ENCODE data around the gene GZMB.
"Not testable (repeated sequence)": the region's sequence is repeated elsewhere in the genome, so short reads cannot be mapped to it uniquely, and the experiment has no call there.

GZMB gene

DNA sequence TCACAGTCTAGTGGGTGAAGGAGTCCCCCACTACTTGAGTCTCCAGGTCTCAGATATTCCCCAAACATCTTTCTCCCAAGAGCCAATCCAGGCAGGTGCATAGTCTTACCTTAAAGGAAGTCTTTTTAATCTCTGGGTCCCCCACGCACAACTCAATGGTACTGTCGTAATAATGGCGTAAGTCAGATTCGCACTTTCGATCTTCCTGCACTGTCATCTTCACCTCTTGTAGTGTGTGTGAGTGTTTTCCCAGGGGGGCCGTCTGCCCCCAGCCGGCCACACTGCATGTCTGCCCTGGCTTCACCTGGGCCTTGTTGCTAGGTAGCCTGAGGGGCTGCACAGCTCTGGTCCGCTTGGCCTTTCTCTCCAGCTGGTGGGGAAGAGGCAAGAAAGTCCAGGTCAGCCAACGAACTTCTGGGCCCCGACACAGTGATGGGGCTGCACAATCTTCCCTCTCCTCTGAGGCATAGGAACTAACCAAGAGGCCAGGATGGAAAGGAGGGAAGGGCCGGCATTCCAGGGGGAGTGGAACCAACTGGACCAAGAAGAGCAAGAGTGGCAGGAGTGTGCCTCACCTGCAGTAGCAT, 2.1 kb downstream of the GZMB start:
- no peak for DNase-seq (ENCODE audit: low read depth, low spot score)

DNA sequence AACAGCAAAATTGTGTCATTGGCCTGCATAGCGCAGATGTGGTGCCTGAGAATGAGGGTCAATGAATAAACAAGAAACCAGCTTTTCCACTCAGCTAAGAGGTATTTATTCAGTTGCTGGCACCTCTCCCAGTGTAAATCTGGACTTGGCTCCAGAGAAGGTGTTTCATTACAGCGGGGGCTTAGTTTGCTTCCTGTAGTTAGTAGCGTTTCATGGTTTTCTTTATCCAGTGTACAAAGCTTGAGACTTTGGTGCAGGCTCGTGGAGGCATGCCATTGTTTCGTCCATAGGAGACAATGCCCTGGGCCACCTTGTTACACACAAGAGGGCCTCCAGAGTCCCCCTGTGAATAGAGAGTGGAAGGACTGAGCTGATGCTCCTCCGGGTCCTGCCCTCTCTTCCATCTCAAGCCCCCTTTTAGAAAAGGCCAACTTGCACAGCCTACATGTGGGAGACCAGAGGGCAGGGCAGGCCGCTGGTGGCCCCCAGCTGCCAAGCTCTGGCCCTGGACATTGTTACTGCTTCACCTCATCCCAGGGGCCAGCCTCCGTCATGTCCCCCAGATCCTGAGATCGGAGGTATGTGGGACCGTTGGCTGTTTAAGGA, 3.0 kb downstream of the GZMB start:
- DNase-seq (ENCODE audit: low read depth, low spot score), result no peak

DNA sequence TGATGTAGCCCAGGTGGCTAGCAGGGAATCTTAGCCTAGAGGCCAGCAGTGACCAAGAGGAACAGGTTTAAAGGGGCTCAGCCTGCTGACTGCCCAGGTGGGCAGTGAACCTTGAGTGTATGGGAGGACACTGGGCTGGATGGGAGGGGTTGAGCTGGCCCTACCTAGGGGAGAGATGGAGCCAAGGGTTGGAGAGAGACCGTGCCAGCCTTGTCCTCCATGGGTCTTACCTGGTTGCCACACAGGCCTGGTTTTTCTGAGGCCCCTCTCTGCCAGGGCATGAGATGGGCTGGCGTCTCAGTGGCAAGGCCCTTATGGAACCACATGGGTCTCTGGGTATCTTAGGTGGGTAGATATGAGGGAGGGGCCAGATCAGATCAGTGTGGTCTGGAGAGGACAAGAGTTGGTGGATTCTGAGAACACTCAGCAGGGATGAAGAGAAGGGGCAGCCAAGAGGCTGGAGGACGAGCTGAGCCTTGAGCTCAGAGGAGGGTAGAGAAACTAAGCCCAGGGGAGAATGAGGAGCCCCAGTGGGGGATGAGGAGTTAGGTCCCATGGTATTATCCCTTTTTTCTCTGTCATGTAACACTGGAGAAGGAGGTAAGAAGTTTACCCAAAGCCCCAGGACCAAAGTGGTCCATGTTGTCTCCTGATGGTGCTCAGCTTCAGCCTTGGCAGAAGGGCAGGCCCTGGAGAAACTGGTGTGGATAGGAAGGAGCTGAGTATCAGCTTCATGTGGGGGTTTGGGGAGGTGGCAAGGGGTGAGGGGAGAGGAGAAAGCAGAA, 3.7 kb downstream of the GZMB start:
- DNase-seq (ENCODE audit: low read depth, low spot score), result no peak

DNA sequence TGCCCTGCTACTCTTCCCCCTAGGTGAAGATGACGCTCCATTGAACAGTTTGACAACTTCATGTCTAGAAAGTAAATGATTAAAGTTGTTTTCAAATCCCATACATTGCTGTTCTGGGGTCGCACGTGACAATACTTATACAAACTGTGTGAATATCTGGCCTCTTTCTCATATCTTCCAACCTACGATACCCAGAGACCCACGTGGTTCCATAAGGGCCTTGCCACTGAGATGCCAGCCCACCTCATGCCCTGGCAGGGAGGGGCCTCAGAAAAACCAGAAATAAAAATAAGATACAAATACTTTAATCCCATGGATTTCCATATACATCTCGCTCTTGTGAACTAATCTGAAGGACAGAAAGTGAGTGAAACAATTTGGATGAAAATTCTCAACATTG, 4.5 kb downstream of the GZMB start:
- no peak for DNase-seq (ENCODE audit: low read depth, low spot score)

DNA sequence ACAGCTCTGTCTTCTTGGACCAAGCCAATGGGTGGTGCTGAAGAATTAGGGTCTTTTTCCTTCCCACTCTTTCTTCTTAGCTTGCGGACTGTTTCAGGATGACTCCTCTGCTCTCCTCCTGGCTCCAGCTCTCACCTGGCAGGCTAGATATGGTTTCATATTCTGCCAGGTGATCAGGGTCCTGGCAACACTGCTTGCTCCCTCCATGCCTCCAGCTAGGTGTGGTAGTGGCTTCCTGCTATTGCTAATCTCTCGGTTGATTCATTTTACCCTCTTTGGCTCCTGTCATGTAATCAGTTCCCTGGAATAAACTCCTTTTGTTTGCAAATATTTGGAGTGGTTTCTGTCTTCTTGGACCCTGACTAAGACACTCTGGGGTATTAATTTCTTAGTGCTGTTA, 20.2 kb downstream of the GZMB start:
- DNase-seq (ENCODE audit: low read depth, low spot score), result no peak

DNA sequence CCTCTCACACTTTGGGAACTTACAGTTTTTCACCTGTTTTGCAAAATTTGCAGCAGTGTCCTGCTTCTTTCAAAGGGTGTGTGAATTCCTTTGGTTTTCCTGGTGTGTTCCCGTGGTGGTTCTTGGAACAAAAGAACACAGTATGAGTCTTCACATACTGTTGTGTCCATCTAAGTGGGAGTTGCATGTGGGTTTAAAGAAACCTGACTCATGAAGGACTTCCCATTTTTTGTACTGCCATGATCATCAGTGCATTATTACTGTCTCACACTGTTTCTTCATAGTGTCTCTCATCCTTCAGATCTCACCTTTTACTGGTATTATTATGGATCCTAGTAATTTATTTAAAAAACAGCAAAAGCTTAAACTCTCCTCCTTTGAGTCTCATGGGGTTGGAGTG, 20.7 kb downstream of the GZMB start:
- no peak for DNase-seq (ENCODE audit: low read depth, low spot score)

DNA sequence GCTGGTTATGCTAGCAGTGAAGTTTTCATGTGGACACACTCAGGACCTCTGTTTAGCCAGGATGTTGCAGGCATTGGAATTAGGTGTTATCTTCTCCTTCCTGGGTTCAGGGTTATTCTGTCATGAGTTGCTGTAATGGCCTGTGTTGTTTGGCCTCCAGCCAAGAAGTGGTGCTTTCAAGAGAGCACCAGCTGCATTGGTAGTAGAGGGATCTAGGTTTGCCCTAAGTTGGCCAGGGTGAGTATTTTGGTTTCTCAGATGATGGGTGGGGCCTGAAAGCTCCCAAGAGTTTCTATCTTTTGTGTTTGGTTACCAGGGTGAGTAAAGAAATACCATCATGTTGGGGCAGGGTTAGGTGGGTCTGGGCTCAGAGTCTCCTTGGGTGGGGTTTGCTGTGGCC, 21.8 kb downstream of the GZMB start:
- DNase-seq (ENCODE audit: low read depth, low spot score), result no peak

DNA sequence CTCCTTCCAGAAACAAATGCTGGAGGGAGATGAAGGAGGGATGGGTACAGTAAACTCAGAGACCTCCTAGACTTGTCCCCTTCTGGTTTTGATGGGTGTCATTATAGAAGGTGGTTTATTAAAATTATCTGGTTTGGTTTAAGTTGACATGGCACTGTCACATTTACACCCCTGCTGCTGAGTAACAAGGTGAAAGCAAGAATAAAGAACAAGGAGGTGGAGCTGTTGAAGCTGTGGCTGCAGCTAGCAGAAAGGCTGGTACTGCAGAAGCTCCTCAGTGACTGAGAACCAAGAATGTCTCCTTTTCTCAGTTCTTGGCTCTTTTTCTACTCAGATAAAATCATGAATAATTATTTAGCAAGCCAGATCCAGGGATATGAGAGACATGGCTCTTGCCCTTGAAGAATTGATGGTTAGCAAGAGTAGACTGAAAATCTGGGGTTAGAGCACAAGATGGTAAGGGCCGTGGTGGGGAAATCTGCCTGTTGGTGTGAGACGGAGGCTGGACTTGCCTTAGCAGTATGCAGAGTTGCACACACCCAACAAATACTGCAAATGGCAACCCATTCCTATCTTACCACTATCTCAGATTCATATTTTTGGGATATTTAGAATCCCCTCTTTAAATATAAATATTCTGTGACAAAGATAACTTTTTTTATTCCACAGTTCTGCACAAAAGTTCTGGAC, 24.2 kb downstream of the GZMB start, which contains the start of gene GZMH:
Gene GZMH, minus strand, starts transcription at position 31 of the 690 bp plus-strand sequence. CDS start 72 bp downstream, outside the sequence.
- no peak for DNase-seq (ENCODE audit: low read depth, low spot score)

DNA sequence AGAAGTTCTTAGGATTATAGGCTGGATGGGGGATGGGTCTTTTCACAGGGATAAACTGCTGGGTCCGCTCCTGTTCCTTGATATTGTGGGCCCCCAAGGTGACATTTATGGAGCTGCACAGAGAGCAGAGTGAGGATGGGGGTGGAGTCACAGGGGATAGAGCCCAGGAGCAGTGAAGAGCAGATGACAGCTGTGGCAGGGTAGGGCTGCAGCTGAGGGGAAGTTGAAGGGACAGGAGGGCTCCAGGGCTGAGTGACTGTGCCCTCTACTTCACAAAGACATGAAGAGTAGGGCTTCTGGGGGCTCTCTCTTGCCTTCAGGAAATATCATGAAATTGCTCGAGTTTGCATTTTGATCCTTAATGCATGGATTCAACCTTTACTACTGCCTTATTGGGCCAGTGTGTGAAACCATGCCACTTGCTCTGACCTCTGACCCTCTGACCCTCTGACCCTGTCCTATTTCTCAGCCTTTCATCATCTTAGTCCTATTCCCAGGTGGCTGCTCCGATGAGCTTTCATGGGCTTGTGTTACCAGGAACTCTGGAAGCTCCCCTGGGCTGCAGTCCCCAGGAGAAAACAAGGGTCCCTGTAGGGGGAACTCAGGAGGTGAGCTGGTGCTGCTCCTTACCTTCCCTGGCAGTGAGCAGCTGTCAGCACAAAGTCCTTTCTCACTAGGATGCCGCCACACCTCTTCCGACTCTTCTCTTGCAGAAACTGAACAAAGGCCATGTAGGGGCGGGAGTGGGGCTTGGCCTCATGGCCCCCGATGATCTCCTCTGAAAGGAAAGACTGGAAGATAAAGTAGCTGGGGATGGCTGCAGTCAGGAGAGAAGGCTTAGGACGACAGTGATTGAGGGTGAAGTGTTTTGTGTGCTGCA, 26.1 kb downstream of the GZMB start:
- DNase-seq (ENCODE audit: low read depth, low spot score), result no peak

DNA sequence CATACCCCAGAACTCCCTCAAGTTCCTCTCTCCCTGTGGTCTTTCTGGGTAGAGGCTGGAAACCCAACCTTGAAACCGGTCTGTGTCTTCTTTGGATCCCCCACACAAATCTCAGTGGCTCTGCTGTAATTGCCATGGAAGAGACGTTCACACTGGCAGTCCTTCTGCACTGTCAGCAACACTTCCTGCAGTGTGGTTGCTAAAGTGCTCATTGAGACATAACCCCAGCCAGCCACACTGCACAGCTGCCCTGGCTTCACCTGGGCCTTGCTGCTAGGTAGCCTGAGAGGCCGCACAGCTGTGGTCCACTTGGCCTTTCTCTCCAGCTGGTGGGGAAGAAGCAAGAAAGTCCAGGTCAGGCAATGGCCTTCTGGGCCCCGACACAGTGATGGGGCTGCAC, 26.9 kb downstream of the GZMB start:
- no peak for DNase-seq (ENCODE audit: low read depth, low spot score)

DNA sequence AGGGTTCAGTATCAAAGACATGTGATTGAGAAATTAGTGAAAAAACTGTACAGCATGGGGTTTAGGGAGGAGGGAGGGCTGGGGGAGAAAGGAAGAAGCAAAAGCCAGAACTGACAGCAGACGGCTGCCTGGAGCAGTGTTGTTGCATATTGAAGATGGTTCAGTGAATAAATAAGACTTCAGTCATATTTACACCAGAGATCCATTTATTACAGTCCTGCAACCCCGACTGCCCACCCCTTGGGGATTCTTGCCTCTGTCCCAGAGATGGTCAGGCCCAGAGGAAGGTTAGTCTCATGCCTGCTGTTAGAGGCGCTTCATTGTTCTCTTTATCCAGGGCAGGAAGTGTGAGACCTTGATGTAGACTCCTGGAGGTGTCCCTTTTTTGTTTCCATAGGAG, 27.7 kb downstream of the GZMB start:
- DNase-seq (ENCODE audit: low read depth, low spot score), result no peak

DNA sequence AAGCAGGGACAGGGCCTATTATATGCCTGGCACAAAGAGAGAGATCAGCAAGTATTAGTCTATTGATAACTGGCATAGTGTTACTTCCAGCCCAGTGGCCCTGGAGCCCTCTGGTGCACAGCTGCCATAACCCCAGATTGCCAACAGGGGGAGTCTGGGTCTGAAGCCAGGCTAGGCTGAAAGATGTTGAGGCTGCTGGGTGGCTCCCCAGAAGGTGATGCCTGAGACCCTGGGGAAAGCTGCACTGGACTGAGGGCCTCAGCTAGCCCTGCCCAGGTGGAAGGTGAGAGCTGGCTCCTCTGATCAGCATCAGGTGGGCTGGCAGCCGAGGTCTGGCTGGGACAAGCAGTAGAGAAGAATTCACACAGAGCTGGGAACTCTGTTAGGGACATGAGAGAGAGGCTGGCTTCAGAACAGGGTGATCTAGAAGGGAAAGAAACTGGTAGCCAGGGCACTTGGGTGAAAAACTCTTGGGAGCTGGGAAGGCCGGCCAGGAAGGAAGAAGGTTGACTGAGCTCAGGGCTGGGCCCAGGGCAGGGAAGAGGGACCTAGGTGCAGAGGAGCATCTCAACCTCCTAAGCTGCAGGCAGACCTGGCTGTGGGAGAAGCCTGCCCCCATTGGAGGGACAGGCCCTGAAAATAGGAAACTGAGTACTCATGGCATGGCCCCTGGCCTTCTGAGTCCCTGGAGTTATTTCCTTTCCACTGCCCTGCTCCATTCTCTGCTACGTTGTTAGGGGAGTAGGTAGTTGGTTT, 28.4 kb downstream of the GZMB start:
- DNase-seq (ENCODE audit: low read depth, low spot score), result peak; percentile 18

DNA sequence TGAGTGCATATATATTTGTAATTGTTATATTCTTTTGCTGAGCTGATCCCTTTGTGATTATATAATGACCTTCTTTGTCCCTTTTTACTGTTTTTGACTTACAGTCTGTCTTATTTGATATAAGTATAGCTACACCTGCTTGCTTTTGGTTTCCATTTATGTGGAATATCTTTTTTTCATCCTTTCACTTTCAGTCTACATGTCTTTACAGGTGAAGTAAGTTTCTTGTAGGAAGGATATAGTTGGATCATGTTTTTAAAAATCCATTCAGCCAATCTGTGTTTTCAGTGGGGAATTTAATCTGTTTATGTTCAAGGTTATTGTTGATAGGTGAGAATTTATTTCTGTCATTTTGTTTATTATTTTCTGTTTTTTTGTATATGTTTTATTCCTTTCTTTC, 36.6 kb downstream of the GZMB start:
- no peak for DNase-seq (ENCODE audit: low read depth, low spot score)

DNA sequence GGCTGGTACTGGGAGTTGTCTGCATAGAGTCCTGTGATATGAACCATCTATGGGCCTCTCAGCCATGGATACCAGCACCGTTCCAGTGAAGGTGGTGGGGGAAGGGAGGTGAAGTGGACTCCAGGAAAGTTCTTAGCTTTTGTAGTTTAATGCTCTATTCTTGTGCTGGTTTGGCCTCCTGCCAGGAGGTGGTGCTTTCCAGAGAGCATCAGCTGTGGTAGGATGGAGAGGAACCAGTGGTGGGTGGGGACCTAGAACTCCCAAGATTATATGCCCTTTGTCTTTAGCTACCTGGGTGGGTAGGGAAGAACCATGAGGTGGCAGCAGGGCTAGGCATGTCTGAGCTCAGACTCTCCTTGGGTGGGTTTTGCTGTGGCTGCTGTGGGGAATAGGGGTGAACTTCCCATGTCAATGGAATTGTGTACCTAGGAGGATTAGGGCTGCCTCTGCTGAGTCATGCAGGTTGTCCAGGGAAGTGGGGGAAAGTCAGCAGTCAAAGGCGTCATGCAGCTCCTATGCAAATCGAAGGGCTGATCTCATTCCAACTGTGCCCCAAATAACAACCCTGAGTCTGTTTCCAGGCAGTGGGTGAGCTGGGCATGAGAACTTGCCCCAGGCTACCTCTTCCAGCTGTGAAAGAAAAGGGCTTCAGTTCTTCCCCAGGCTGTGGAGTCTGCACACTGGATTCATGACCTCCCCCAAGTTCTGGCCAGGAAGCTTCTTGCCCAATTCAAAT, 38.7 kb downstream of the GZMB start:
- DNase-seq (ENCODE audit: low read depth, low spot score), result no peak

DNA sequence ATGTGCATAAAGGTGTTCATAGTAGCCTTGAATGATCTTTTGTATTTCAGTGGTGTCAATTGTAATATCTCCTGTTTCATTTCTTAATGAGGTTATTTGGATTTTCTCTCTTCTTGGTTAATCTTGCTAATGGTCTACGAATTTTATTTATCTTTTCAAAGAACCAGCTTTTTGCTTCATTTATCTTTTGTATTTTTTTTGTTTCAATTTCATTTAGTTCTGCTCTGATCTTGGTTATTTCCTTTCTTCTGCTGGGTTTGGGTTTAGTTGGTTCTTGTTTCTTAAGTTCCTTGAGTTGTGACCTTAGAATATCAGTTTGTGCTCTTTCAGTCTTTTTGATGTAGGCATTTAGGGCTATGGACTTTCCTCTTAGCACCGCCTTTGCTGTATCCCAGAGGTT, 43.0 kb downstream of the GZMB start:
- not testable (repeated sequence) for DNase-seq (ENCODE audit: low read depth, low spot score)

DNA sequence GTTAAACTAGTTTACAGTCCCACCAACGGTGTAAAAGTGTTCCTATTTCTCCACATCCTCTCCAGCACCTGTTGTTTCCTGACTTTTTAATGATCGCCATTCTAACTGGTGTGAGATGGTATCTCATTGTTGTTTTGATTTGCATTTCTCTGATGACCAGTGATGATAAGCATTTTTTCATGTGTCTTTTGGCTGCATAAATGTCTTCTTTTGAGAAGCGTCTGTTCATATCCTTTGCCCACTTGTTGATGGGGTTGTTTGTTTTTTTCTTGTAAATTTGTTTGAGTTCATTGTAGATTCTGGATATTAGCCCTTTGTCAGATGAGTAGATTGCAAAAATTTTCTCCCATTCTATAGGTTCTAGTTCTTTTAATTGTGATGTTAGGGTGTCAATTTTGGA, 49.6 kb downstream of the GZMB start:
- DNase-seq (ENCODE audit: low read depth, low spot score), result not testable (repeated sequence)
